Hematopoietic multipotent progenitor cell treated with erythropoietin and hydrocortisone succinate and interleukin-3 and kit ligand, for 15 days (in vitro differentiated cells): ENCODE data around the gene TRIP6.

Experiments used
- DNase-seq: peaks from one replicate; pipeline ENCODE4 v3.0.0-alpha.2; 2015; ENCODE audit warnings: low spot score

TRIP6 gene

GRCh38 chr7:100873599-100874299, 6.6 kb downstream of the TRIP6 start:
- DNase-seq: no peak

GRCh38 chr7:100874300-100874576, 7.1 kb downstream of the TRIP6 start:
- DNase-seq: no peak

- DNase-seq: peak; percentile 99
These were observed 7.6 kb downstream of the TRIP6 start, which contains the start of gene SRRT for GRCh38 chr7:100874577-100875355. Gene SRRT, plus strand, starts transcription at chr7:100875103. Its CDS starts 488 bp downstream, at chr7:100875591.

- peak; percentile 27 for DNase-seq
These were observed 8.2 kb downstream of the TRIP6 start for GRCh38 chr7:100875356-100875751.

- no peak for DNase-seq
These were observed 10.8 kb downstream of the TRIP6 start for GRCh38 chr7:100878013-100878412.

GRCh38 chr7:100878685-100879084, 11.5 kb downstream of the TRIP6 start:
- DNase-seq: no peak

GRCh38 chr7:100879685-100880261, 12.6 kb downstream of the TRIP6 start:
- DNase-seq: no peak

- no peak for DNase-seq
These were observed 13.5 kb downstream of the TRIP6 start for GRCh38 chr7:100880645-100881044.

GRCh38 chr7:100881136-100881535, 13.9 kb downstream of the TRIP6 start:
- DNase-seq: no peak

- DNase-seq: no peak
These were observed 15.0 kb downstream of the TRIP6 start for GRCh38 chr7:100882201-100882600.

- DNase-seq: no peak
These were observed 15.8 kb downstream of the TRIP6 start for GRCh38 chr7:100882785-100883526.

- DNase-seq: no peak
These were observed 17.7 kb downstream of the TRIP6 start for GRCh38 chr7:100884736-100885439.

GRCh38 chr7:100885440-100886141, 18.4 kb downstream of the TRIP6 start:
- DNase-seq: no peak

GRCh38 chr7:100886142-100886935, 19.2 kb downstream of the TRIP6 start:
- no peak for DNase-seq

- no peak for DNase-seq
These were observed 19.8 kb downstream of the TRIP6 start for GRCh38 chr7:100886936-100887515.

- peak; percentile 46 for DNase-seq
These were observed 20.5 kb downstream of the TRIP6 start for GRCh38 chr7:100887516-100888290.

GRCh38 chr7:100888291-100888987, 21.3 kb downstream of the TRIP6 start:
- DNase-seq: no peak

- no peak for DNase-seq
These were observed 22.0 kb downstream of the TRIP6 start, which contains the start of gene UFSP1 for GRCh38 chr7:100888988-100889750. Gene UFSP1, minus strand, starts transcription at chr7:100889715. Its CDS starts 444 bp downstream, at chr7:100889271.
